Panc1 (cell line): Measurements from ENCODE around the gene MBD5. TPM values are rescaled to one million over a fixed set of nuclear protein-coding genes. Genes with fewer than 3 reads are reported as not detected.
"Not testable (repeated sequence)": the region's sequence is repeated elsewhere in the genome, so short reads cannot be mapped to it uniquely, and the experiment has no call there.

Experiments
- ATAC-seq: fragments of 200-7000 bp; cut with Tn5 transposase; 2 replicates; pipeline ENCODE4 v1.9.1; 2020; ENCODE audit warnings: mild to moderate bottlenecking, moderate library complexity
- BruUV-seq: library from RNA; stranded (reverse); fragments of 400-500 nt; replicated peaks from 2 replicates; lab custom pipeline; 2021; lab: Mats Ljungman, UMichigan
- CTCF ChIA-PET: fragments of 300-600 bp; sonication (Branson Sonifier 250); formaldehyde crosslinking; loops from one replicate; lab custom pipeline; 2022; ENCODE audit warnings: antibody characterized with exemption; lab: Charles Lee
- POLR2A ChIA-PET: fragments of 300-600 bp; sonication (Branson Sonifier 250); formaldehyde crosslinking; loops from one replicate; lab custom pipeline; 2022; ENCODE audit warnings: antibody characterized with exemption; lab: Charles Lee
- DNase-seq: peaks from one replicate; pipeline ENCODE4 v3.0.0-alpha.2; 2010; ENCODE audit warnings: low read depth, low spot score
- H3K27ac ChIP-seq: 2 replicates; pipeline ENCODE4 v1.5.1; 2011; ENCODE audit warnings: mild to moderate bottlenecking, low read length, inconsistent platforms
- H3K27me3 ChIP-seq: fragments of 200-500 bp; sonication (Bioruptor generic); 2 replicates; pipeline ENCODE4 v1.6.0; 2014; ENCODE audit warnings: low read length, inconsistent platforms; ENCODE audit not compliant: control insufficient read depth, insufficient read depth
- H3K36me3 ChIP-seq: fragments of 200-500 bp; sonication (Bioruptor generic); 2 replicates; pipeline ENCODE4 v1.5.1; 2014; ENCODE audit warnings: inconsistent platforms, mild to moderate bottlenecking, low read length, moderate library complexity; ENCODE audit not compliant: control insufficient read depth, insufficient read depth
- H3K4me1 ChIP-seq: 2 replicates; pipeline ENCODE4 v1.5.1; 2011; ENCODE audit warnings: inconsistent platforms, mild to moderate bottlenecking, low read length, moderate library complexity; ENCODE audit not compliant: control insufficient read depth, insufficient read depth
- H3K4me3 ChIP-seq, 2 experiments: 2 replicates each; pipeline ENCODE4 v1.5.1; 2011 to 2012; ENCODE audit warnings: low read depth in 2 of 2, low read length in 2 of 2, mild to moderate bottlenecking in 2 of 2, inconsistent platforms in 1 of 2, moderate library complexity in 1 of 2
- H3K9me3 ChIP-seq: fragments of 200-500 bp; sonication (Bioruptor generic); 2 replicates; pipeline ENCODE4 v1.5.1; 2014; ENCODE audit warnings: low read depth, mild to moderate bottlenecking, inconsistent platforms, low read length, moderate library complexity; ENCODE audit not compliant: control insufficient read depth, insufficient read depth
- CTCF ChIP-seq: fragments of 450-650 bp; IDR thresholded peaks from 2 replicates; pipeline ENCODE4 v1.5.1; 2017; ENCODE audit warnings: mild to moderate bottlenecking
- POLR2AphosphoS5 ChIP-seq: IDR thresholded peaks from 2 replicates; pipeline ENCODE4 v1.6.1; 2012; ENCODE audit warnings: mild to moderate bottlenecking, low read depth, low read length, moderate library complexity
- REST ChIP-seq, 2 experiments: IDR thresholded peaks; 2 replicates each; pipeline ENCODE4 v1.6.1; 2011 to 2012; ENCODE audit warnings: low read depth in 2 of 2, control low read depth in 1 of 2, low read length in 1 of 2, mild to moderate bottlenecking in 1 of 2, moderate library complexity in 1 of 2; ENCODE audit not compliant: insufficient read depth in 1 of 2
- SIN3A ChIP-seq: IDR thresholded peaks from 2 replicates; pipeline ENCODE4 v1.6.1; 2012; ENCODE audit warnings: low read depth, mild to moderate bottlenecking, low read length, moderate library complexity, borderline replicate concordance; ENCODE audit not compliant: insufficient read depth
- TCF7L2 ChIP-seq: IDR thresholded peaks from 2 replicates; pipeline ENCODE4 v1.6.1; 2011; ENCODE audit warnings: mild to moderate bottlenecking, low read depth, low read length, inconsistent platforms
- in situ Hi-C: cut with HindIII; loops from 2 replicates; pipeline ENCODE4 v1.10.0; 2016; ENCODE audit warnings: low sequenced_read_pairs, low pct_unique_long_range_greater_than_20kb
- intact Hi-C: fragments of 100-400 bp; cut with micrococcal nuclease; formaldehyde crosslinking; loops from one replicate; pipeline ENCODE4 v1.10.0; 2022; ENCODE audit not compliant: unreplicated experiment
- total RNA-seq: library from RNA; stranded (reverse); gene quantifications from one replicate; pipeline ENCODE4 v1.2.1, GENCODE V29; 2021; ENCODE audit not compliant: unreplicated experiment

Gene MBD5
- total RNA-seq, 1 experiment from 2014 or later = 40.2 TPM

- Histone ChIP-seq H3K27me3 (no peaks in the 10 kb centered on the region), H3K36me3 (no peaks in the 10 kb centered on the region), H3K27ac (no peak overlapping the region), H3K4me1 (no peaks in the 10 kb centered on the region), H3K4me3 (no peak overlapping the region), H3K9me3 (no peaks in the 10 kb centered on the region)
- DNase-seq = no peak
- TF ChIP-seq CTCF (no peak), REST (IDR thresholded peaks at IDR 0.05; ENCODE audit: insufficient read depth in 1 of 2, low read depth in 2 of 2, low read length in 1 of 2) (no peak)
- ATAC-seq = no peak
- BruUV-seq = no TSS peak
- ChIA-PET CTCF (interaction anchor here (0.9 kb wide), 1 partner anchor 32 kb away, joined by 5 read pairs; the partner anchor contains the start of genes MBD5 and ORC4), POLR2A (no interaction called here)
- in situ Hi-C loops = no loop called here
- intact Hi-C loops = no loop called here
These were observed 31.8 kb upstream of the MBD5 start for GRCh38 chr2:147989102-147989501.

GRCh38 chr2:147989809-147990403, 31.0 kb upstream of the MBD5 start:
- intact Hi-C loops = loop anchor here (2.0 to 10.0 kb wide), 2 partner anchors 215 to 519 kb away; no protein-coding TSS in a partner anchor
- in situ Hi-C loops = no loop called here
- ChIA-PET POLR2A (no interaction called here), CTCF (interaction anchor here (0.9 to 1.2 kb wide), 2 partner anchors 31 to 519 kb away, joined by 3 to 5 read pairs; partner anchors contain the start of genes MBD5 and ORC4)
- no TSS peak for BruUV-seq
- Histone ChIP-seq H3K27ac (no peak overlapping the region), H3K27me3 (no peaks in the 10 kb centered on the region), H3K4me3 (no peak overlapping the region), H3K4me1 (no peaks in the 10 kb centered on the region), H3K36me3 (no peaks in the 10 kb centered on the region), H3K9me3 (no peaks in the 10 kb centered on the region)
- TF ChIP-seq CTCF (peak; percentile 64; the same call in 1 of the 2 replicates), POLR2AphosphoS5 (no peak), TCF7L2 (no peak), SIN3A (no peak), REST (IDR thresholded peaks at IDR 0.05; ENCODE audit: insufficient read depth in 1 of 2, low read depth in 2 of 2, low read length in 1 of 2) (no peak)
- ATAC-seq (no peak), DNase-seq (peak; percentile 28)

- H3K36me3 ChIP-seq, H3K9me3 ChIP-seq, BruUV-seq, H3K4me3 ChIP-seq, ATAC-seq, H3K27me3 ChIP-seq, CTCF ChIA-PET, DNase-seq, in situ Hi-C loops, H3K27ac ChIP-seq, H3K4me1 ChIP-seq, POLR2A ChIA-PET: not testable (repeated sequence)
- intact Hi-C loops = loop anchor here (10.0 kb wide), 1 partner anchor 210 kb away; no protein-coding TSS in a partner anchor
These were observed 25.9 kb upstream of the MBD5 start for GRCh38 chr2:147994965-147995364.
